NCI-H2227 treated with DMSO at 0.1 percent for 48 hours (cell line): ENCODE results near the gene P4HA2.

Experiments
- DNase-seq: peaks from one replicate; lab custom pipeline; 2025; lab: John Stamatoyannopoulos, UW

The P4HA2 gene

DNA sequence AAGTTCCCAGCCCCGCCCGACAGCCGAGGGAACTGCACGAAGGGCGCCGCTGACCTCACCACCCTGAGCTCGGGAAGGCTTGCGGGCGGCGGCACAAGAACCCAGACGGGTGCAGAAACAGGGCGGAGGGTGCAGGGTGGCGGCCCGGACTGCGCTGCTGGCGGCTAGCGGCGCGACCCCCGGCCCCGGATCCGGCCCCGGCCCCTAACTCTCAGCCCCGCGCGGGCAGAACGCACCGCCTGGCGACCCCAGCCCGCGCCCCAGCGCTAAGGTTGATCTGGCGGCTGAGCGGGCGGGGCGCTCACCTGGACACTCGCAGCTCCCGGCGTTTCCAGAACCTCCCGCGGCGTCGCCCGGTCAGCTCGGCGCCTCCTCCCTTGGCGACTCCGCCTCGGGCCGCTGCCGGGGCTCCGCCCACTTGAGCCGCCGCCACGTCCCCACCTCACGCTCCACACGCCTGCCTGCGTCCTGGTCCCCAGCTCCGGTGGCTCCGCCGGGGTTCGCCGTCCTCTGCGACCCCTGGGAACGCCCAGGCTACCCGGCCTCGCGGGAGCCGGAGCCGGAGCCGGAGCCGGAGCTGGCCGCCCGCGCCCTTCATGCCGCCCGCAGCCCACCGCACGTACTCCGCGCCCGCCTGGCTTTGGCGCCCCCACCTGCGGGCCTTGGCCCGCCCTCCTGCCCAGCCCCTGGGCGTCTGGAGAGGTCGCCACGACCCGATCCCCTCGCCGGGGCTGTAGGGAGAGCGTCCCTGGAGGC lies at the start of gene P4HA2:
TSS of gene P4HA2 (minus strand) at position 369 of the 756 bp plus-strand sequence. CDS start 9,227 bp downstream, outside the sequence.
- peak; percentile 56 for DNase-seq

DNA sequence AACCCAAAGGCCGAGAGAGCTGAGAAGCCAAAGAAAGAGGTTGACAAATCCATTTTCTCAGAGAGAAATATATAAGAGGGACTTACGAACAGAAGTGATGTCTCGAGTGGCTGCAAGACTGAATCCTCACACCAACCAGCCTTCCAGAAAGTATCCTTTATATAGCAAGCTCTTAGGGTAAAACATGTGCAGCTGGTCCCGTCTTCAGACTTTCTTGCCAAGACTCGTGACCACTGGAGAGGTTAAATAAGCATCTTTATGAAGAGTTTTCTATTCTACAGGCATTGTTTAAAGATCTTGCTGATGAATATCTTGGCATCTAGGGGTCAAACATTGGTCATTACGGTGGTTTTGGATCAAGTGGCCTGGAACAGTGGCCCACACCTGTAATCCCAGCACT lies 49.6 kb upstream of the P4HA2 start:
- no peak for DNase-seq

DNA sequence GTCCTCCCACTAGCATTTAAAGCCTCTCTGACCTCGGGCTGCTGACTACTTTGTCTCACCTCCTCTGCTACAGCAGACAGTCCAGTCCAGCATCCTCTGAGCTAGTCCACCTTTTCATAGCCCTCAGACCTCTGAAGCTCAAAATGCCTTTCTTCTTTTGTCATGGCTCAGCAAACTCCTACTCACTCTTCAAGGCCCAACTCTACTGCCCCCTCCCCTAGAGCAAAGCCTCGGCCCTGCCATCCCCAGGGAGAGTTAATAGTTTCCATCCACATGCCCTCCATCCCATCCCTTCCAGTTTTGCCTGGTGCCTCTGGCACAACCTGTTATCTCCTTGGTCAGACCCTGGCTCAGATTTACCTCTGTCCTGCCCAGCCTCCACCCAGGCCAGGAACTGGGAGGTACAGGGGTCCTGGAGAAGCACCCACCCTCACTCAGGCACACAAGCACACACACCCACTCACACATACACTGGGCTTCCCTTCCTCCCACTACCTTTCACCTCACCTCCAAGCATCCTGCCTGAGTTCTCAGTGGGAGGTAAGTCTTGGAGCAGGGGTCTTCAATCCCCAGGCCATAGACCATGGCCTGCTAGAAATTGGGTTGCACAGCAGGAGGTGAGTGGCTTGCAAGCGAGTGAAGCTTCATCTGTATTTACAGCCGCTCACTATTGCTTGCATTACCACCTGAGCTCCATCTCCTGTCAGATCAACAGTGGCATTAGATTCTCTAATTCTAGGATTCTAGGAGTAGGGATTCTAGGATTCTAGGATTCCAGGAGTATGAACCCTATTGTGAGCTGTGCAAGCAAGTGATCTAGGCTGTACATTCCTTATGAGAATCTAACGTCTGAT lies 47.9 kb upstream of the P4HA2 start:
- DNase-seq, result no peak

GRCh38 chr5:132274050-132274792 lies 46.6 kb upstream of the P4HA2 start:
- no peak for DNase-seq

- DNase-seq, result no peak
Measured at GRCh38 chr5:132273631-132274030, 46.0 kb upstream of the P4HA2 start.

GRCh38 chr5:132272311-132273210 lies 44.9 kb upstream of the P4HA2 start:
- no peak for DNase-seq

- no peak for DNase-seq
Measured at GRCh38 chr5:132271251-132272246, 43.9 kb upstream of the P4HA2 start.

DNA sequence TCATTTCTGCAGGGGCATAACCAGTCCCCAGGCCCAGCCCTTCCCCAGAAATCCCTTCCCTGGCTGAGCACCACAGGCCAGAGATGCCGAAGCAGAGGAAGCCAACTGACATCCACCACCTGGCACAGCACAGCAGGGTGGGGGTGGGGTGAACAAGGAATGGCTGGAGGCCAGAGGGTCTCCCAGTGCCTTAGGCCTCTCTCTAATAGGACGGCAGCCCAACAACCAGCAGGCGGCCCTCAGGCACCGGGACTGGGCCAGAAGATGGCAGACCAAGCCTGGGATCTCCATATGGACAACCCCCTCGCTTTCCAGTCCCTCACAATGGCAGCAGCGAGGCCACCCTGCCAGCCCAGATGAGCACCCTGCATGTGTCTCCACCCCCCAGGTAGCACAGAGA lies 43.1 kb upstream of the P4HA2 start:
- DNase-seq, result no peak

- DNase-seq, result no peak
Measured at GRCh38 chr5:132270335-132270665, 42.6 kb upstream of the P4HA2 start.

DNA sequence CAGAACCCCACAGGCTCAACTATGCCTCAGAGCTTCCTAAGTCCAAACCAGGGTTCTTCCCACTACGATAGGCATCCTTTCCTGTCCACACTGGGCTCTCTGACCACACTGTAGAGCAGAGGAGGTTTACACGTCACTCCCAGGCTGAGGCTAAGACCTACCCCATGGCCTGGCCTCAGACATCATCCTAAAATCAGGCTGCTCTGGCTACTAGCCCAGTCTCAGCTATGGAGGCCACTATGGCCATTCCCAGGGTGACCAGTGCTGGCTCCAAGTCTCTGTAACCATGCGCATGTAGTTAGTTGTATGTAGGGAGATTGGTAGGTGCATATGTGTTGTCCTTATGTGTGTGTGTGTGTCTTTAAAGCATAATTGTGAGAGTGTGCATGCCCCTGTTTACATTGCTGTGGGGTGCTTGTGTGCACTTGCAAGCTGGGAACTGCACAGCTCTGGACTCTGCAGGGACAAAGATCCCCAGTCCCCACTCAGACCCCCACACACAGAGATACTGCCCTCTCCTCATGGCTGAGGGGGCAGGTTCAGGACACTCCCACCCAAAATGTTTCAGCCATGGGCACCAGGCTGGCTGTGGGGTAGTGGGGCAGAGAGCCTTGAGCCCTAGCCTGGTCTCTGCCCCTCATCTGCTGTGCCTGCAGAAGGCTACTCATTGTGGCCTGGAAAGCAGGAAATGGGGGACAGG lies 42.1 kb upstream of the P4HA2 start:
- DNase-seq, result no peak

DNA sequence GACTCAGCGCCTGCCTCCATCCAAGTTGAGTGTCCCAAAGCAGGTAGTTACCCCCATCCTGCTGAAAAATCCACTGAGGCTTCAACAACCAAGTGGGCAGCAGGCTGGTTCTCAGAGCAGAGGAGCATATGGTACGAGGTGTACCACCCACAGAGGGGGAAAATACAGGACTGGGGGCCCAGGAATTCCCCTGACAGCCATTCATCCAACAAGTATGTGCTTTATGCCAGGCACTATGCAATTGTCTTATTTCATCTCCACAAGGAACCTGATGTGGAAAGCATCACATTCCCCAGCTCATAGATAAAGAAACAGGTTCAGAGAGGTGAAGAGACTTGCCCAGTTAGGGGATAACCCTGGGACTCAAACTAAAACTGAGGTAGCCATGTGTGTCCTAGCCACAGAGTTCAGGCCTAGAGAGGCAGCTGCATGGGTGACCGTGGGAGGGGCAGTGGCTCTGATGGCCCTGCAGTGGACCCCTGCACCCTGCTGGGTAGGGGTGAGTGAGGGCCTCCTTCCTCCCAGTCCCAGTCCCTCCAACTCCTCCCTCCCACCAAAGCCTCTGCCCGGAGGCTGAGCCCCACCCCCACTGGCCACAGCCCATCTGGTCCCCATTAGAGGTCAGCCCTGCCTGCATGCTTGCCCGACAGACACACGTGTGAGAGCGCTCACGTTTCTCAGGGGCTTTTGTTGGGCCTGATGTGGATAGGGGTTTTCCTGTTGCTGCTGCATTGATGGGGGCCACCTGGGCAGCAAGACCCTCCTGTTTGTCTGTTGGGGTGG lies 41.3 kb upstream of the P4HA2 start:
- no peak for DNase-seq

- DNase-seq, result no peak
Measured at GRCh38 chr5:132267931-132268768, 40.5 kb upstream of the P4HA2 start.

DNA sequence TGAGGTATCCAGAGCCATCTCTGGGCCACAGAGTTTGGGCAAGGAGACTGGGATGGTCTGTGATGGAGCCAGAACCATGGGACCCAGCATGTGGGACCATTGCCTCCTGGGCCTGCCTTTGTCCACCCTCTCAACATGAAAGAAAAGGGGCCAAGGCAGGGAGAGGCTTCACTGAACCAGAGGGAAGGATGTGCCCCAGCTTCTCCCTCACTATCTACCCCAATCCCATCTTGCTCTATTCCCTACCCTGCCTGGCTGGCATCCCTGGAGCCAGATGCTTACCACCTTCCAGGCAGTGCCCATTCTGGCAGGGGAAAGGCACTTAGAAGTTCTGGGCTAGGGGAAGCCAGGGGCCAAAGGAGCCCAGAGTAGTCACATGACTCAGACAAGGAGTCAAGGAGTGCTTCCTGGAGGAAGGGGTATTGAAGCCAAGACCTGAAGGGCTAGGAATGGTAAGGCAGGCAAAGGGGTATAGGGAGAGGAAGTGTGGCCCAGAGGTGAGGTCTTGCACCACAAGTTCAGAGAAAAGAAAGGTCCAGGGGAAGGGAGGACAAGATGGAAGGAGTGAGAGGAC lies 39.6 kb upstream of the P4HA2 start:
- no peak for DNase-seq

GRCh38 chr5:132266836-132267160 lies 39.1 kb upstream of the P4HA2 start:
- DNase-seq, result no peak

DNA sequence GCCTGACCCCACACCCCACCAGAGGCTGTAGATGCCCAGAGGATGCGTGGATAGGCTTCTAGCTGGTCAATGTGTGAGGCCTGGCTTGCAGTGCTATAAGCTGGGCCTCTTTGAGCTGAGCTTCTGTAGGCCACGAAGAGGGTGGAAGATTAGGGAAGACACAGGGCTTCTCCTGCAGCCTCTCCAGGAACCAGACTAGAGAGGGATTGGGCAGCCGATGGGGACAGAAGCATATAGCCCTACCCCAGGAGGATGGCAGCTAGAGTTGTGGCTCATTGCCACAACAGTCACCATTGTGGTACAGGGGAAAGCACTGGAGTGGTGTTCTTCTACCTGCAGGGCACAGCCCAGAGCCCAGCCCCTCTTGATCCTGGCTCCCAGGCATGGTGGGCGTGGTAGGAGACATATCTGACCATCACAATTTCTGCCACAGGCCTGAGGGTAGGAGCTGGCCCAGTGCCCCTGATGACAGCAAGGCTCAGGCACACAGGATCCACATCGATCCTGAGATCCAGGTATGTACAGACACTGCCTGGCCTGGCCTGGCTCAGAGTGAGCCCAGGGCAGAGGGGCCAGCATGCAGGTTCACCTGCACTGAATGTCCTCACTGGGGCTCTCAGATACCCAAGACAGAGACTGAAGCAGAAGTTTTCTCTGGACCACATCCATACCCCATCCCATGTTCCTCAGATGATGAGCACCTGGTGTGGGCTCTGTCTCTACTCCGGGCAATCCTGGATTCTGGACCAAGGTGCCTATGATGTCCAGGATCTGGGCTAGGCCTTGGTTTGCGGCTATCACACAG lies 38.6 kb upstream of the P4HA2 start:
- no peak for DNase-seq

DNA sequence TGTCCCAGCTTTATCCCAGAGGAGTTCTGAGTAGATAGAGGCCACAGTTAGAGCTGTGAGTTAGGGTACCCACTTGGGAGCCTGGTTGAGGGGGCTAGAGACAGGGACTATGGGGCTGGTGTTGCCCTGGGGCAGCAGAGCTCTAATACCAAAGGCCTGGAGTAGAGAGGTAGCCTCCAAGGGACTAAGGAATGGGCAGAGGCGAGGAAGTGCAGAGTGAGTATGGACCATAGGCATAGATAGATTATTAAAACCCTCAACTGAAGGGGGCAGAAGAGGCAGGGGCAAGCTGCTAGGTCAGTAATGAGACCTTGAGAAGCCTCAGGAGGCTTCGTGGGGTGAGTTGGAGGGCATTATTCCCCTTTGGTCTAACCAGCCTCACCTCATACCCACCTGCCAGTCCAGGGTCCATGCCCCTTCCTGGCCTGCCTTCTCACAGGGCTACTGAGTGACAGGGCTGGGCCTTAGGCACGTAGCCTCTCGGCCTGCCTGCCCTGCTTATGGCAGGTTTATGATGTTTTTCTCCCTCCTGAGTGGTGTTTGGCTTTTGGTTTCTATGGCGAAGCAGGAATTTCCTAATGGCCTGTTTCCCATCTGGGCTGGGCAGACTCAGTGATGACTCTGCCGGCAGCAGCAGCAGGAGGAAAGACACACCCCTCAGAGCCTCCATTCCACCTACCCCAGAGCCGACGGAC lies 37.8 kb upstream of the P4HA2 start:
- no peak for DNase-seq
